PC-9 (cell line): Measurements from ENCODE around the gene CMTM3. TPM values are rescaled to one million over a fixed set of nuclear protein-coding genes. Genes with fewer than 3 reads are reported as not detected.
"Not testable (repeated sequence)": the region's sequence is repeated elsewhere in the genome, so short reads cannot be mapped to it uniquely, and the experiment has no call there.

Experiments used
- BruUV-seq: library from RNA; stranded (reverse); fragments of 400-500 nt; replicated peaks from 2 replicates; lab custom pipeline; 2021; lab: Mats Ljungman, UMichigan
- CTCF ChIA-PET: fragments of 300-600 bp; sonication (Branson Sonifier 250); formaldehyde crosslinking; loops from one replicate; lab custom pipeline; 2022; ENCODE audit warnings: antibody characterized with exemption; lab: Charles Lee
- POLR2A ChIA-PET: fragments of 300-600 bp; sonication (Branson Sonifier 250); formaldehyde crosslinking; loops from one replicate; lab custom pipeline; 2022; ENCODE audit warnings: antibody characterized with exemption; ENCODE audit not compliant: unreplicated experiment; lab: Charles Lee
- DNase-seq, 2 experiments: peaks; one replicate each; pipeline versions ENCODE4 v3.0.0 to v3.0.0-alpha.2; 2015 to 2022; ENCODE audit warnings: mixed read lengths in 1 of 2
- H2AFZ ChIP-seq: fragments of 200-600 bp; sonication (generic); 2 replicates; pipeline ENCODE4 v1.8.1; 2017; ENCODE audit warnings: antibody characterized with exemption
- H3F3A ChIP-seq: fragments of 200-600 bp; sonication (generic); 2 replicates; pipeline ENCODE4 v1.8.1; 2017; ENCODE audit warnings: antibody characterized with exemption, mild to moderate bottlenecking, low read depth; ENCODE audit not compliant: insufficient read depth
- H3K27ac ChIP-seq: fragments of 200-600 bp; sonication (generic); 2 replicates; pipeline ENCODE4 v1.6.1; 2016; ENCODE audit warnings: mixed run types
- H3K27me3 ChIP-seq: fragments of 200-600 bp; sonication (generic); 2 replicates; pipeline ENCODE4 v1.6.1; 2016; ENCODE audit warnings: low read depth, mixed run types; ENCODE audit not compliant: insufficient read depth
- H3K36me3 ChIP-seq: fragments of 200-600 bp; sonication (generic); 2 replicates; pipeline ENCODE4 v1.6.1; 2016; ENCODE audit warnings: low read depth, mixed run types
- H3K4me1 ChIP-seq: fragments of 200-600 bp; sonication (generic); replicated peaks from 2 replicates; pipeline ENCODE4 v1.6.1; 2016; ENCODE audit warnings: mixed run types; ENCODE audit not compliant: insufficient read depth
- H3K4me2 ChIP-seq: fragments of 200-600 bp; sonication (generic); 2 replicates; pipeline ENCODE4 v1.6.1; 2017; ENCODE audit warnings: mixed run types
- H3K4me3 ChIP-seq: fragments of 200-600 bp; sonication (generic); 2 replicates; pipeline ENCODE4 v1.6.1; 2016; ENCODE audit warnings: mixed run types
- H3K79me2 ChIP-seq: fragments of 200-600 bp; sonication (generic); 2 replicates; pipeline ENCODE4 v1.6.1; 2017; ENCODE audit warnings: low read depth, mixed run types
- H3K9me2 ChIP-seq: fragments of 200-600 bp; sonication (generic); 2 replicates; pipeline ENCODE4 v1.8.1; 2017; ENCODE audit warnings: mild to moderate bottlenecking; ENCODE audit not compliant: insufficient read depth
- H3K9me3 ChIP-seq: fragments of 200-600 bp; sonication (generic); 2 replicates; pipeline ENCODE4 v1.8.1; 2016; ENCODE audit warnings: low read depth; ENCODE audit not compliant: insufficient read depth
- H4K20me1 ChIP-seq: fragments of 200-600 bp; sonication (generic); 2 replicates; pipeline ENCODE4 v1.8.1; 2017; ENCODE audit not compliant: insufficient read depth
- CTCF ChIP-seq: fragments of 200-600 bp; sonication (generic); conservative IDR thresholded peaks from 2 replicates; pipeline ENCODE4 v1.6.1; 2017; ENCODE audit warnings: mixed run types, antibody characterized with exemption, mild to moderate bottlenecking, moderate library complexity
- EZH2 ChIP-seq: fragments of 200-600 bp; sonication (generic); IDR thresholded peaks from 2 replicates; pipeline ENCODE4 v1.8.0; 2017; ENCODE audit warnings: antibody characterized with exemption, low read depth
- intact Hi-C: fragments of 100-400 bp; cut with micrococcal nuclease; formaldehyde crosslinking; loops from one replicate; pipeline ENCODE4 v1.10.0; 2022; ENCODE audit not compliant: unreplicated experiment
- total RNA-seq: library from RNA; stranded (reverse); gene quantifications from 2 replicates; pipeline ENCODE4 v1.2.3, GENCODE V29; 2021

Gene CMTM3
- total RNA-seq, 1 experiment from 2014 or later = 32.0 TPM

DNA sequence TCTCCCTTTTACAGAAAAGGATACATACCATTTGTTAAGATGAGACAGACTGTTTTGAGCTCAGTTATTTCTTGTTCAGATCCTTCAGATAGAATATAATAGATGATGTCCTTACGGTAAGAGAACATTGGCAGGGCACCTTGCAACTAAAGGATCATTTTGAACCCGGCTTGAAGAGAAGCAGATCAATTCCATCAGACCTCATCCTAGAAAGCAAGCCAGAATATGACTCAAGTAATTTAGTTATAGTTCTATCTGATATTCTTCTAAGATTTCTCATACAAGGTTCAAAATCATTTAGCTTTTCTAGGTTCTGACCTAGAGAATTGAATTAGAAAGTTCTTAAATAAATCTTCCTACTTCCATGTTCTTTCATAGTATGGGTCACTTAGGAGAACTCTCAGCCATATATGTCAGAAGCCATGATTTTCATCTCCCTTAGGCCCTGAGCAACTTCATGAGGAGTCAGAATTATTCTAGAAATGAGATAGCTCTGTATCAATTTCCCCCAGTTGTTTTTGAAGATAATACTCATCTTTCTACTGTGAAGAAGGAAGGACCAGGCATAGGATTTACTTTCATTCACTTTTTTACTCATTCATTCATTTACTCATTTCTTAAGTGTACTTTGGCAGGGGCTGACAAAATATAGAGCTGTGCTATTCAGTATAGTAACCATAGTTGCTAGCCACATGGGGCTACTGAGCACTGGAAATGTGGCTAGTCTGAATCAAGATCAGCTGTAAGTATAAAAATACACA lies 40.8 kb upstream of the CMTM3 start:
- TF ChIP-seq EZH2 (no peak), CTCF (no peak)
- POLR2A ChIA-PET = interaction anchor here (0.7 kb wide), 1 partner anchor 248 kb away, joined by 5 read pairs; no protein-coding TSS in a partner anchor

GRCh38 chr16:66566051-66566901 lies 38.2 kb upstream of the CMTM3 start, which contains the start of gene CMTM1:
Gene CMTM1, plus strand, starts transcription at chr16:66566439. Its CDS starts 75 bp downstream, at chr16:66566514.
- Histone ChIP-seq H3K4me2 (no peak within 1 kb of the TSS), H3K4me1 (peaks cover 22% of the 10 kb centered on the region), H3F3A (peaks cover 14% of the 10 kb centered on the region), H3K27me3 (no peaks in the 10 kb centered on the region), H3K9me2 (no peaks in the 10 kb centered on the region), H3K27ac (no peak within 1 kb of the TSS), H3K4me3 (no peak within 1 kb of the TSS), H2AFZ (no peak within 1 kb of the TSS), H3K9me3 (0 out of 2 replicates have a peak, but pooled peaks cover 5% of the 10 kb centered on the region), H4K20me1 (no peaks in the 10 kb centered on the region), H3K36me3 (0 out of 2 replicates have a peak, but pooled peaks cover 5% of the 10 kb centered on the region), H3K79me2 (no peaks in the 10 kb centered on the region)
- intact Hi-C loops = no loop called here
- CTCF ChIA-PET = no interaction called here
- TF ChIP-seq CTCF (no peak), EZH2 (no peak)
- POLR2A ChIA-PET = no interaction called here
- DNase-seq = no peak
- no TSS peak for BruUV-seq

More for the DNA sequence above, 40.8 kb upstream of the CMTM3 start:
- Histone ChIP-seq H2AFZ (no peak overlapping the region), H3K4me3 (no peak overlapping the region), H3F3A (no peaks in the 10 kb centered on the region), H3K79me2 (no peaks in the 10 kb centered on the region), H3K27ac (no peak overlapping the region), H3K36me3 (0 out of 2 replicates have a peak, but pooled peaks cover 9% of the 10 kb centered on the region), H4K20me1 (no peaks in the 10 kb centered on the region), H3K4me2 (no peak overlapping the region), H3K4me1 (peaks cover 3% of the 10 kb centered on the region), H3K9me2 (no peaks in the 10 kb centered on the region), H3K9me3 (0 out of 2 replicates have a peak, but pooled peaks cover 5% of the 10 kb centered on the region), H3K27me3 (no peaks in the 10 kb centered on the region)
- DNase-seq = no peak
- no TSS peak for BruUV-seq
- intact Hi-C loops = no loop called here
- CTCF ChIA-PET = interaction anchor here (0.6 to 1.2 kb wide), 2 partner anchors 9 to 285 kb away, joined by 3 read pairs; no protein-coding TSS in a partner anchor

GRCh38 chr16:66567270-66567669 lies 37.2 kb upstream of the CMTM3 start:
- BruUV-seq, H3K27ac ChIP-seq, H3K27me3 ChIP-seq, intact Hi-C loops, H3K4me3 ChIP-seq, DNase-seq, H3K9me2 ChIP-seq, H3K79me2 ChIP-seq, H3K9me3 ChIP-seq, H3K36me3 ChIP-seq, H3K4me2 ChIP-seq, H4K20me1 ChIP-seq, H2AFZ ChIP-seq, CTCF ChIA-PET: not testable (repeated sequence)
- Histone ChIP-seq H3F3A (peaks cover 17% of the 10 kb centered on the region), H3K4me1 (peaks cover 22% of the 10 kb centered on the region)
- POLR2A ChIA-PET = interaction anchor here (0.6 kb wide), 1 partner anchor 96 kb away, joined by 6 read pairs; no protein-coding TSS in a partner anchor
